NT2/D1 (cell line): ENCODE results near the gene CD300C.

Source experiments
- SUZ12 ChIP-seq: IDR thresholded peaks from 2 replicates; pipeline ENCODE4 v1.6.1; 2011; ENCODE audit not compliant: insufficient read length, insufficient read depth; ENCODE audit errors: extremely low read depth
- YY1 ChIP-seq: IDR thresholded peaks from 2 replicates; pipeline ENCODE4 v1.6.1; 2011; ENCODE audit not compliant: insufficient read length, insufficient read depth
- ZNF274 ChIP-seq: IDR thresholded peaks from 2 replicates; pipeline ENCODE4 v1.6.1; 2011; ENCODE audit warnings: mild to moderate bottlenecking, low read depth, low read length

DNA sequence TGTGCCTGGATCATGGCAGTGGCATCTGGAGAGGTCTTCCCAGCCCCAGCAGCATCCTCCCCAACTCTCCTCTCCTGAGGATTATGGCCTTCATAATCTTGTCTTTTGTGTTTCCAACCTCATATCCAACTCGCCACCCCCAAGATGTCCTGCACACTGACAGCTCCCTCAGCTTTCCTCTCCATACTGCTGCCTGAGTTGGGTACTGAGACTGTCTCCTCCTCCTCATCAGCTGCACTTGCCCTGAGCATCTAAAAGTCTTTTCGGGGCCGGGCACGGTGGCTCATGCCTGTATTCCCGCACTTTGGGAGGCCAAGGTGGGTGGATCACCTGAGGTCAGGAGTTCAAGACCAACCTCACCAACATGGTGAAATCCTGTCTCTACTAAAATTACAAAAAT is 16.7 kb downstream of the CD300C start:
- TF ChIP-seq ZNF274 (no peak), YY1 (no peak), SUZ12 (no peak)
